ENCODE data around the gene MUL1. TPM values are rescaled to one million over a fixed set of nuclear protein-coding genes. Genes with fewer than 3 reads are reported as not detected.

The MUL1 gene
- total and polyA plus RNA-seq, 8 donors = 3.5 to 16.5 (median 11.8) TPM

- FAIRE-seq = peak; percentile 77
- no peaks in the 10 kb centered on the region for H3K9me3 ChIP-seq
- intact Hi-C loops (cut with DNase I) = loop anchor here in 2 of 3 donors (5.0 to 10.0 kb wide), 2 partner anchors 282 to 569 kb away; partner anchors contain the start of gene PLA2G2E (in 1 of the 2)
- no peak overlapping the region for H3K27ac ChIP-seq
- peak; percentile 76 to 96 (median 92) for ATAC-seq
- DNase-seq = peak; percentile 63 to 96 (median 84)
- H3K36me3 ChIP-seq = peaks cover 0 to 9% (median 3%) of the 10 kb centered on the region in 3 donors
- TF ChIP-seq, protein P1, sequence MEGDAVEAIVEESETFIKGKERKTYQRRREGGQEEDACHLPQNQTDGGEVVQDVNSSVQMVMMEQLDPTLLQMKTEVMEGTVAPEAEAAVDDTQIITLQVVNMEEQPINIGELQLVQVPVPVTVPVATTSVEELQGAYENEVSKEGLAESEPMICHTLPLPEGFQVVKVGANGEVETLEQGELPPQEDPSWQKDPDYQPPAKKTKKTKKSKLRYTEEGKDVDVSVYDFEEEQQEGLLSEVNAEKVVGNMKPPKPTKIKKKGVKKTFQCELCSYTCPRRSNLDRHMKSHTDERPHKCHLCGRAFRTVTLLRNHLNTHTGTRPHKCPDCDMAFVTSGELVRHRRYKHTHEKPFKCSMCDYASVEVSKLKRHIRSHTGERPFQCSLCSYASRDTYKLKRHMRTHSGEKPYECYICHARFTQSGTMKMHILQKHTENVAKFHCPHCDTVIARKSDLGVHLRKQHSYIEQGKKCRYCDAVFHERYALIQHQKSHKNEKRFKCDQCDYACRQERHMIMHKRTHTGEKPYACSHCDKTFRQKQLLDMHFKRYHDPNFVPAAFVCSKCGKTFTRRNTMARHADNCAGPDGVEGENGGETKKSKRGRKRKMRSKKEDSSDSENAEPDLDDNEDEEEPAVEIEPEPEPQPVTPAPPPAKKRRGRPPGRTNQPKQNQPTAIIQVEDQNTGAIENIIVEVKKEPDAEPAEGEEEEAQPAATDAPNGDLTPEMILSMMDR (IDR thresholded peaks at IDR 0.05) = peak; percentile 93 to 99 (median 95)
- WGBS, 2 donors = 3 to 4% methylated on average over 16 of the region's 16 CpGs
- H3K4me1 ChIP-seq = no peaks in the 10 kb centered on the region
- H3K4me3 ChIP-seq = no peak overlapping the region
- H3K27me3 ChIP-seq = no peaks in the 10 kb centered on the region
These were observed 13.9 kb downstream of the MUL1 start for GRCh38 chr1:20493839-20494608.

DNA sequence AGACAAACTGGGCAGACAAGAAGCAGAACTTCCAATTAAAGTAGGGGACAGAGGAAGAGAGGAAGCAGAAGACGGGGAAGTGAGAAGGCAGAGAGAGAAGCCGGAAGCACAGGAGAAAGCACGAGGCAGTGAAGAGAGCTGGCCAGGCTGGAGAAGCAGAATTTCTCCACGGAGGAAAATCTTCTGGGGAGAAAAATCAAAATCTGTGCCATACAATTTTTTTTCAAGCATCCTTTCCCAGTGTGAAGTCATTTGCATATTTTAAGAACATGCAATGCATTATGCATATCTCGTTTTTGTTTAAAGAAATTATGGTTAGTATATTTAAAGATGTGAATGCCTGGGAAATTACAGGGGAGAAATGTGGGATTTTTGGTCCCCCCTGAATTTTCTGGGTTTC lies 14.6 kb downstream of the MUL1 start:
- no peak for DNase-seq
- WGBS, 2 donors = 41 to 47% methylated on average over 5 of the region's 5 CpGs
- H3K4me3 ChIP-seq = no peak overlapping the region
- no peak overlapping the region for H3K27ac ChIP-seq
- H3K4me1 ChIP-seq = no peaks in the 10 kb centered on the region
- no peak for FAIRE-seq
- TF ChIP-seq, protein P1 (IDR thresholded peaks at IDR 0.05) = no peak
- no peak for ATAC-seq
- no peaks in the 10 kb centered on the region for H3K9me3 ChIP-seq
- intact Hi-C loops (cut with DNase I) = loop anchor here in 2 of 3 donors (5.0 to 10.0 kb wide), 2 partner anchors 281 to 569 kb away; partner anchors contain the start of gene PLA2G2E (in 1 of the 2)
- H3K27me3 ChIP-seq = no peaks in the 10 kb centered on the region
- H3K36me3 ChIP-seq = peaks cover 0 to 1% (median 0%) of the 10 kb centered on the region in 3 donors

- TF ChIP-seq, protein P1 (IDR thresholded peaks at IDR 0.05) = no peak
- FAIRE-seq (no peak), ATAC-seq (no peak), DNase-seq (no peak)
- H3K27me3 ChIP-seq = no peaks in the 10 kb centered on the region
- no peaks in the 10 kb centered on the region for H3K36me3 ChIP-seq
- intact Hi-C loops (cut with DNase I) = loop anchor here in 2 of 3 donors (5.0 to 10.0 kb wide), 2 partner anchors 280 to 568 kb away; partner anchors contain the start of gene PLA2G2E (in 1 of the 2)
- H3K4me1 ChIP-seq = no peaks in the 10 kb centered on the region
- WGBS, 2 donors = 52 to 63% methylated on average over 7 of the region's 7 CpGs
- H3K4me3 ChIP-seq = no peak overlapping the region
- no peak overlapping the region for H3K27ac ChIP-seq
- H3K9me3 ChIP-seq = no peaks in the 10 kb centered on the region
These were observed 15.2 kb downstream of the MUL1 start for GRCh38 chr1:20492751-20493150.

DNA sequence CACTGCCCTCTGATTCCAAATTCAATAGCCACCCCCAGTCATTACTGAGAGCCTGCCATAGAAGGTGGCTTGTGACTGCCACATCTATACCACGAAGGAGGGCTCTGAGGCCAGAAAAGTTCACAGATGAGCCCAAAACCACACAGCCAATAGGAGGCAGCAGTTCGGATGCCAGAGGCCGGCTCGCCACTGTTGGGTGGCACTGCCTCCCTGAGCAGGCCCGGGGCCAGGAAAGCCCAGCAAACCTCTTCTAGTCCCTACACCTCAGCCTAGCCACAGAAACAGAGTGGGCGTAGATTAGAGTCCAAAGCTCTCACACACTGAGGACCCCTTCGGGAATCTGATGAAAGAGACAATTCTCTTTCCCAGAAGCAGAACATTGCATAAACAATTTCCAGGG lies 16.1 kb downstream of the MUL1 start:
- Histone ChIP-seq H3K27ac (no peak overlapping the region), H3K36me3 (no peaks in the 10 kb centered on the region), H3K4me1 (peaks cover 0 to 2% (median 0%) of the 10 kb centered on the region in 3 donors), H3K4me3 (no peak overlapping the region), H3K27me3 (peaks cover 0 to 3% (median under 1%) of the 10 kb centered on the region in 4 donors), H3K9me3 (no peaks in the 10 kb centered on the region)
- TF ChIP-seq, protein P1 (IDR thresholded peaks at IDR 0.05) = no peak
- intact Hi-C loops (cut with DNase I) = loop anchor here in 2 of 3 donors (5.0 to 10.0 kb wide), 2 partner anchors 280 to 567 kb away; partner anchors contain the start of gene PLA2G2E (in 1 of the 2)
- FAIRE-seq = no peak
- no peak for ATAC-seq
- DNase-seq = no peak
- WGBS, 2 donors = 50 to 62% methylated on average over 7 of the region's 7 CpGs
